H1 (cell line): ENCODE results near the gene OPA3. TPM values are rescaled to one million over a fixed set of nuclear protein-coding genes. Genes with fewer than 3 reads are reported as not detected.

Source experiments
- CTCF ChIA-PET: fragments of 300-600 bp; sonication (Branson Sonifier 250); formaldehyde crosslinking; loops from one replicate; lab custom pipeline; 2021; ENCODE audit not compliant: partially characterized antibody; lab: Charles Lee
- POLR2A ChIA-PET: fragments of 300-600 bp; sonication (Branson Sonifier 250); formaldehyde crosslinking; loops from one replicate; lab custom pipeline; 2021; ENCODE audit warnings: inconsistent platforms; ENCODE audit not compliant: partially characterized antibody; lab: Charles Lee
- DNase-seq, 2 experiments: peaks; one replicate each; pipeline versions ENCODE4 v3.0.0 to v3.0.0-alpha.2; 2010 to 2022; ENCODE audit warnings: low spot score in 2 of 2, low read depth in 1 of 2, mixed read lengths in 1 of 2
- FAIRE-seq: peaks from 2 replicates; lab custom pipeline; 2011; peaks lifted over from hg19 to GRCh38; lab: Jason Lieb, UNC
- H2AFZ ChIP-seq: 2 replicates; pipeline ENCODE4 v1.8.1; 2012; ENCODE audit warnings: low read length, inconsistent platforms
- H2AK5ac ChIP-seq: 2 replicates; pipeline ENCODE4 v1.6.1; 2013; ENCODE audit warnings: low read depth, low read length
- H2BK120ac ChIP-seq: replicated peaks from 2 replicates; pipeline ENCODE3; 2013; ENCODE audit warnings: low read depth, low read length, inconsistent platforms
- H2BK12ac ChIP-seq: 2 replicates; pipeline ENCODE4 v1.6.1; 2013; ENCODE audit warnings: low read depth, low read length
- H2BK15ac ChIP-seq: 2 replicates; pipeline ENCODE4 v1.6.1; 2013; ENCODE audit warnings: low read length
- H2BK20ac ChIP-seq: 2 replicates; pipeline ENCODE4 v1.6.1; 2013; ENCODE audit warnings: low read length
- H2BK5ac ChIP-seq: 2 replicates; pipeline ENCODE4 v1.6.1; 2013; ENCODE audit warnings: low read depth, low read length
- H3K14ac ChIP-seq: 2 replicates; pipeline ENCODE4 v1.6.1; 2013; ENCODE audit warnings: inconsistent platforms; ENCODE audit not compliant: insufficient read length
- H3K18ac ChIP-seq: 2 replicates; pipeline ENCODE4 v1.6.1; 2013; ENCODE audit warnings: low read length; ENCODE audit errors: extremely low read depth
- H3K23ac ChIP-seq: 2 replicates; pipeline ENCODE4 v1.6.1; 2013; ENCODE audit warnings: inconsistent platforms; ENCODE audit not compliant: insufficient read length
- H3K23me2 ChIP-seq: 2 replicates; pipeline ENCODE4 v1.6.1; 2013; ENCODE audit warnings: low read depth, low read length
- H3K27ac ChIP-seq: 2 replicates; pipeline ENCODE4 v1.6.1; 2011; ENCODE audit warnings: low read depth, low read length, inconsistent platforms
- H3K27me3 ChIP-seq, 4 experiments: replicated peaks in 1 of 4; 1 replicate in 1 of 4; 2 replicates in 3 of 4; pipeline versions ENCODE4 v1.6.1 to v1.8.1; 2011 to 2013; ENCODE audit warnings: low read length in 3 of 4, mild to moderate bottlenecking in 3 of 4, inconsistent platforms in 2 of 4, mixed read lengths in 2 of 4, moderate library complexity in 1 of 4; ENCODE audit not compliant: control insufficient read depth in 3 of 4, insufficient read depth in 3 of 4; ENCODE audit errors: extremely low read depth in 1 of 4
- H3K36me3 ChIP-seq, 4 experiments: 2 replicates each; pipeline versions ENCODE4 v1.6.1 to v1.8.1; 2011 to 2013; ENCODE audit warnings: mild to moderate bottlenecking in 4 of 4, low read length in 3 of 4, moderate library complexity in 2 of 4, control low read depth in 1 of 4, inconsistent platforms in 1 of 4; ENCODE audit not compliant: insufficient read depth in 4 of 4, control insufficient read depth in 2 of 4
- H3K4ac ChIP-seq: replicated peaks from 2 replicates; pipeline ENCODE3; 2013; ENCODE audit warnings: low read length, low read depth, mixed read lengths, inconsistent platforms; ENCODE audit not compliant: insufficient read length
- H3K4me1 ChIP-seq, 4 experiments: replicated peaks in 1 of 4; 1 replicate in 1 of 4; 2 replicates in 3 of 4; pipeline versions ENCODE4 v1.6.1 to v1.8.1; 2011 to 2013; ENCODE audit warnings: low read length in 3 of 4, inconsistent platforms in 2 of 4, mixed read lengths in 1 of 4; ENCODE audit not compliant: insufficient read depth in 4 of 4, control insufficient read depth in 3 of 4
- H3K4me2 ChIP-seq, 2 experiments: 2 replicates each; pipeline versions ENCODE4 v1.6.1 to v1.8.1; 2011 to 2013; ENCODE audit warnings: low read depth in 2 of 2, low read length in 2 of 2, control low read depth in 1 of 2, inconsistent platforms in 1 of 2, mild to moderate bottlenecking in 1 of 2; ENCODE audit not compliant: insufficient read depth in 1 of 2
- H3K4me3 ChIP-seq, 4 experiments: fragments of 200-600, 300-600 bp in 1 of 4; sonication (generic), shearing (Covaris generic), sonication (Bioruptor Twin) in 1 of 4; 2 replicates each; pipeline versions ENCODE4 v1.5.1 to v1.8.1; 2011 to 2016; ENCODE audit warnings: low read length in 4 of 4, low read depth in 3 of 4, control low read depth in 2 of 4, inconsistent platforms in 2 of 4, mild to moderate bottlenecking in 2 of 4, mixed read lengths in 1 of 4, moderate library complexity in 1 of 4; ENCODE audit not compliant: insufficient read depth in 2 of 4; ENCODE audit errors: extremely low read depth in 1 of 4
- H3K56ac ChIP-seq: replicated peaks from 2 replicates; pipeline ENCODE3; 2013; ENCODE audit warnings: low read depth, mild to moderate bottlenecking, mixed read lengths, low read length, inconsistent platforms; ENCODE audit not compliant: insufficient read length
- H3K79me1 ChIP-seq: 2 replicates; pipeline ENCODE4 v1.6.1; 2013; ENCODE audit warnings: low read depth, low read length, control low read depth
- H3K79me2 ChIP-seq, 2 experiments: 2 replicates each; pipeline versions ENCODE4 v1.6.1 to v1.8.1; 2012 to 2013; ENCODE audit warnings: low read length in 2 of 2, mild to moderate bottlenecking in 2 of 2, inconsistent platforms in 1 of 2; ENCODE audit not compliant: insufficient read depth in 2 of 2, control insufficient read depth in 1 of 2
- H3K9ac ChIP-seq, 4 experiments: replicated peaks in 1 of 4; 1 replicate in 1 of 4; 2 replicates in 3 of 4; pipeline versions ENCODE4 v1.6.1 to v1.8.1; 2011 to 2013; ENCODE audit warnings: low read depth in 3 of 4, low read length in 3 of 4, control low read depth in 2 of 4, mild to moderate bottlenecking in 2 of 4, moderate library complexity in 2 of 4, inconsistent platforms in 1 of 4; ENCODE audit errors: extremely low read depth in 1 of 4
- H3K9me3 ChIP-seq, 2 experiments: 2 replicates each; pipeline versions ENCODE4 v1.6.1 to v1.8.1; 2012 to 2013; ENCODE audit warnings: mild to moderate bottlenecking in 2 of 2, moderate library complexity in 2 of 2, control low read depth in 1 of 2, inconsistent platforms in 1 of 2, low read depth in 1 of 2, low read length in 1 of 2, mixed read lengths in 1 of 2; ENCODE audit not compliant: insufficient read depth in 2 of 2
- H4K20me1 ChIP-seq, 2 experiments: replicated peaks in 1 of 2; 2 replicates each; pipeline versions ENCODE3 to v1.8.1; 2011 to 2013; ENCODE audit warnings: inconsistent platforms in 2 of 2, low read length in 2 of 2, mild to moderate bottlenecking in 1 of 2; ENCODE audit not compliant: insufficient read depth in 2 of 2, control insufficient read depth in 1 of 2
- H4K5ac ChIP-seq: 2 replicates; pipeline ENCODE4 v1.6.1; 2013; ENCODE audit warnings: low read length, low read depth, mixed read lengths, inconsistent platforms; ENCODE audit not compliant: insufficient read length
- H4K8ac ChIP-seq: 2 replicates; pipeline ENCODE4 v1.8.0; 2013; ENCODE audit warnings: mild to moderate bottlenecking, moderate library complexity, low read length, inconsistent platforms; ENCODE audit not compliant: insufficient read depth; ENCODE audit errors: extremely low read depth
- H4K91ac ChIP-seq: replicated peaks from 2 replicates; pipeline ENCODE3; 2013; ENCODE audit warnings: low read length, mixed read lengths, inconsistent platforms; ENCODE audit not compliant: insufficient read length
- ATF2 ChIP-seq: IDR thresholded peaks from 2 replicates; pipeline ENCODE4 v1.6.1; 2012; ENCODE audit warnings: low read length, inconsistent platforms
- E2F6 ChIP-seq: IDR thresholded peaks from 2 replicates; pipeline ENCODE4 v1.6.1; 2012; ENCODE audit warnings: inconsistent platforms
- FOSL1 ChIP-seq: IDR thresholded peaks from 2 replicates; pipeline ENCODE4 v1.6.1; 2011; ENCODE audit warnings: mild to moderate bottlenecking, low read depth, low read length, moderate library complexity; ENCODE audit not compliant: insufficient read depth
- HDAC2 ChIP-seq, 2 experiments: fragments of 300-600 bp in 1 of 2; sonication (generic) in 1 of 2; IDR thresholded peaks; 2 replicates each; pipeline ENCODE4 v1.6.1; 2011 to 2012; ENCODE audit warnings: low read depth in 2 of 2, low read length in 2 of 2, mild to moderate bottlenecking in 2 of 2, moderate library complexity in 2 of 2, borderline replicate concordance in 1 of 2, inconsistent platforms in 1 of 2
- JUN ChIP-seq: IDR thresholded peaks from 2 replicates; pipeline ENCODE4 v1.6.1; 2011; ENCODE audit warnings: low read depth, mild to moderate bottlenecking, improper control_type of control experiment, low read length
- JUND ChIP-seq: IDR thresholded peaks from 2 replicates; pipeline ENCODE4 v1.6.1; 2011; ENCODE audit warnings: mild to moderate bottlenecking, improper control_type of control experiment, low read length
- KDM1A ChIP-seq: fragments of 200-600, 300-600 bp; sonication (generic); IDR thresholded peaks from 2 replicates; pipeline ENCODE4 v1.7.1; 2016; ENCODE audit warnings: mild to moderate bottlenecking, low read length, borderline replicate concordance
- RBBP5 ChIP-seq: IDR thresholded peaks from 2 replicates; pipeline ENCODE4 v1.7.1; 2012; ENCODE audit warnings: low read depth, mild to moderate bottlenecking, inconsistent platforms, low read length, moderate library complexity, borderline replicate concordance
- SRF ChIP-seq: IDR thresholded peaks from 2 replicates; pipeline ENCODE4 v1.6.1; 2011; ENCODE audit warnings: mild to moderate bottlenecking, low read depth, low read length, moderate library complexity
- TAF7 ChIP-seq: optimal IDR thresholded peaks from 2 replicates; pipeline ENCODE3; 2011; ENCODE audit warnings: low read depth, mild to moderate bottlenecking, inconsistent platforms, low read length, moderate library complexity, borderline replicate concordance
- TBP ChIP-seq: IDR thresholded peaks from 2 replicates; pipeline ENCODE4 v1.6.1; 2011; ENCODE audit warnings: low read depth, low read length, improper control_type of control experiment
- WGBS, 2 experiments: shearing (Covaris generic) in 1 of 2; methylation state at CpG; one replicate each; pipeline versions ENCODE4 v1.1.6 to v1.1.7; 2013 to 2015; ENCODE audit warnings: low lambda C conversion rate in 2 of 2, mixed read lengths in 2 of 2, inconsistent platforms in 1 of 2, low coverage in 1 of 2, missing lambda C conversion rate in 1 of 2; ENCODE audit not compliant: insufficient replicate concordance in 2 of 2, insufficient coverage in 1 of 2, insufficient read length in 1 of 2; ENCODE audit errors: extremely low coverage in 1 of 2, missing lambda C conversion rate in 1 of 2; 5-methylcytosine and 5-hydroxymethylcytosine counted together
- polyA plus RNA-seq, 7 experiments: library from polyadenylated mRNA; depleted of rRNA in 3 of 7; stranded (reverse) in 5 of 7; unstranded in 2 of 7; fragments of >200 nt in 5 of 7; fragments of 200-250 nt in 2 of 7; gene quantifications; 1 replicate in 5 of 7; 2 replicates in 1 of 7; 4 replicates in 1 of 7; pipeline versions ENCODE4 v1.2.1 to v1.2.3, GENCODE V29; 2011 to 2013; ENCODE audit warnings: missing spikeins in 2 of 7, mixed read lengths in 2 of 7
- total RNA-seq: library from RNA; stranded (reverse); fragmentation: NEBNext Ultra II Directional; extraction: Animal tissue kit (Norgen Biotek cat#: 25700); gene quantifications from 2 replicates; pipeline ENCODE4 v1.2.1, GENCODE V29; 2021

Gene OPA3
- total and polyA plus RNA-seq, 2 of the 8 experiments (the other 6 are each of a cell fraction or from before 2014, with no cell fraction given): 12.5 to 14.5 TPM

GRCh38 chr19:45511074-45511473 is 73.5 kb downstream of the OPA3 start:
- Histone ChIP-seq H3K79me2 (peaks cover 31 to 80% of the 10 kb centered on the region in 2 experiments), H3K18ac (no peak overlapping the region), H2BK12ac (no peak overlapping the region), H2BK120ac (no peak overlapping the region), H2BK5ac (no peak overlapping the region), H2BK15ac (no peak overlapping the region), H4K91ac (no peak overlapping the region), H4K5ac (no peak overlapping the region), H3K4me3 (no peak overlapping the region), H3K56ac (no peak overlapping the region), H3K27ac (no peak overlapping the region), H4K8ac (no peak overlapping the region), H2AFZ (no peak overlapping the region), H3K14ac (no peak overlapping the region), H3K4me2 (no peak overlapping the region), H2AK5ac (no peak overlapping the region), H4K20me1 (peaks cover 13 to 29% of the 10 kb centered on the region in 2 experiments), H3K36me3 (no peaks in the 10 kb centered on the region; a peak in 1 of 8 replicates), H3K27me3 (no peaks in the 10 kb centered on the region), H3K4ac (no peak overlapping the region), H3K79me1 (peaks cover 30% of the 10 kb centered on the region), H3K9me3 (no peaks in the 10 kb centered on the region), H3K23ac (no peak overlapping the region), H2BK20ac (no peak overlapping the region), H3K23me2 (peaks cover 7% of the 10 kb centered on the region; the same call in 1 of the 2 replicates), H3K4me1 (peaks cover 2 to 8% (median 6%) of the 10 kb centered on the region in 4 experiments; a peak in 6 of 7 replicates), H3K9ac (no peak overlapping the region)
- FAIRE-seq: no peak
- 92% methylated on average over 5 of the region's 5 CpGs; no CpG with 5 or more reads in 1 of the 2 experiments for WGBS, 2 experiments
- DNase-seq: no peak
- CTCF ChIA-PET: interaction anchor here (0.8 to 2.4 kb wide), 4 partner anchors 13 to 47 kb away, joined by 3 to 15 read pairs (median 4); no protein-coding TSS in a partner anchor
- POLR2A ChIA-PET: interaction anchor here (0.6 to 1.1 kb wide), 3 partner anchors 30 to 202 kb away, joined by 3 to 4 read pairs (median 3); no protein-coding TSS in a partner anchor
- TF ChIP-seq FOSL1 (no peak), JUND (no peak), SRF (no peak), KDM1A (peak; percentile 93), E2F6 (no peak), HDAC2 (IDR thresholded peaks at IDR 0.05; ENCODE audit: borderline replicate concordance in 1 of 2, low read depth in 2 of 2, low read length in 2 of 2) (peak in 1 of 2 experiments; percentile 87; a peak in 2 of 4 replicates), JUN (no peak), ATF2 (no peak), TAF7 (no peak), RBBP5 (no peak), TBP (no peak)
